ENCODE measurements around the gene ROBO1. TPM values are rescaled to one million over a fixed set of nuclear protein-coding genes. Genes with fewer than 3 reads are reported as not detected.
A peak's percentile ranks its signal among the peaks of the same experiment; 100 is the strongest.

ROBO1 gene
- total RNA-seq, 1 donor = 69.8 TPM

- Histone ChIP-seq H3K27me3 (ENCODE audit: insufficient read depth, low read length) (no peaks in the 10 kb centered on the region), H3K4me3 (ENCODE audit: insufficient read depth, low read length) (no peak overlapping the region), H3K36me3 (ENCODE audit: insufficient read depth, low read length) (no peaks in the 10 kb centered on the region), H3K9me3 (ENCODE audit: low read depth, low read length) (no peaks in the 10 kb centered on the region), H3K27ac (ENCODE audit: low read depth, low read length) (no peak overlapping the region), H3K79me2 (ENCODE audit: insufficient read depth, low read length) (no peaks in the 10 kb centered on the region), H3K4me1 (ENCODE audit: insufficient read depth, low read length) (peaks cover 4% of the 10 kb centered on the region), H4K20me1 (ENCODE audit: insufficient read depth, low read length) (no peaks in the 10 kb centered on the region), H3K4me2 (ENCODE audit: insufficient read depth, low read length) (no peak overlapping the region), H2AFZ (ENCODE audit: low read length) (no peak overlapping the region)
- no peak for TF ChIP-seq CTCF (IDR thresholded peaks at IDR 0.05; ENCODE audit: extremely low read depth, low read depth, low read length)
- no peak for DNase-seq (ENCODE audit: insufficient read length, low spot score, missing footprints)
These were observed 1120.1 kb downstream of the ROBO1 start for GRCh38 chr3:78647726-78648125.

- Histone ChIP-seq H3K4me3 (ENCODE audit: insufficient read depth, low read length) (no peak overlapping the region), H3K27me3 (ENCODE audit: insufficient read depth, low read length) (no peaks in the 10 kb centered on the region), H3K36me3 (ENCODE audit: insufficient read depth, low read length) (no peaks in the 10 kb centered on the region), H3K9me3 (ENCODE audit: low read depth, low read length) (no peaks in the 10 kb centered on the region), H3K4me2 (ENCODE audit: insufficient read depth, low read length) (no peak overlapping the region), H3K27ac (ENCODE audit: low read depth, low read length) (no peak overlapping the region), H2AFZ (ENCODE audit: low read length) (no peak overlapping the region), H4K20me1 (ENCODE audit: insufficient read depth, low read length) (no peaks in the 10 kb centered on the region), H3K79me2 (ENCODE audit: insufficient read depth, low read length) (no peaks in the 10 kb centered on the region), H3K4me1 (ENCODE audit: insufficient read depth, low read length) (peaks cover 4% of the 10 kb centered on the region)
- DNase-seq (ENCODE audit: insufficient read length, low spot score, missing footprints) = peak; percentile 72
- peak; percentile 90 for TF ChIP-seq CTCF (IDR thresholded peaks at IDR 0.05; ENCODE audit: extremely low read depth, low read depth, low read length)
These were observed 1122.0 kb downstream of the ROBO1 start for GRCh38 chr3:78645628-78646310.

GRCh38 chr3:78644847-78645246 is 1123.0 kb downstream of the ROBO1 start:
- Histone ChIP-seq H3K27ac (ENCODE audit: low read depth, low read length) (no peak overlapping the region), H3K79me2 (ENCODE audit: insufficient read depth, low read length) (no peaks in the 10 kb centered on the region), H3K4me3 (ENCODE audit: insufficient read depth, low read length) (no peak overlapping the region), H3K36me3 (ENCODE audit: insufficient read depth, low read length) (no peaks in the 10 kb centered on the region), H3K27me3 (ENCODE audit: insufficient read depth, low read length) (no peaks in the 10 kb centered on the region), H4K20me1 (ENCODE audit: insufficient read depth, low read length) (no peaks in the 10 kb centered on the region), H3K4me2 (ENCODE audit: insufficient read depth, low read length) (no peak overlapping the region), H3K9me3 (ENCODE audit: low read depth, low read length) (no peaks in the 10 kb centered on the region), H2AFZ (ENCODE audit: low read length) (no peak overlapping the region), H3K4me1 (ENCODE audit: insufficient read depth, low read length) (peaks cover 4% of the 10 kb centered on the region)
- no peak for DNase-seq (ENCODE audit: insufficient read length, low spot score, missing footprints)
- TF ChIP-seq CTCF (IDR thresholded peaks at IDR 0.05; ENCODE audit: extremely low read depth, low read depth, low read length) = no peak

- Histone ChIP-seq H3K4me1 (ENCODE audit: insufficient read depth, low read length) (no peaks in the 10 kb centered on the region), H2AFZ (ENCODE audit: low read length) (no peak overlapping the region), H3K36me3 (ENCODE audit: insufficient read depth, low read length) (no peaks in the 10 kb centered on the region), H3K27ac (ENCODE audit: low read depth, low read length) (no peak overlapping the region), H4K20me1 (ENCODE audit: insufficient read depth, low read length) (no peaks in the 10 kb centered on the region), H3K79me2 (ENCODE audit: insufficient read depth, low read length) (no peaks in the 10 kb centered on the region), H3K27me3 (ENCODE audit: insufficient read depth, low read length) (no peaks in the 10 kb centered on the region), H3K9me3 (ENCODE audit: low read depth, low read length) (no peaks in the 10 kb centered on the region), H3K4me3 (ENCODE audit: insufficient read depth, low read length) (no peak overlapping the region), H3K4me2 (ENCODE audit: insufficient read depth, low read length) (no peak overlapping the region)
- no peak for DNase-seq (ENCODE audit: insufficient read length, low spot score, missing footprints)
- TF ChIP-seq CTCF (IDR thresholded peaks at IDR 0.05; ENCODE audit: extremely low read depth, low read depth, low read length) = no peak
These were observed 1125.4 kb downstream of the ROBO1 start for GRCh38 chr3:78642226-78643035.
